ENCODE measurements around the gene ORAI2.

ORAI2 gene

GRCh38 chr7:102421706-102422240 lies 11.6 kb upstream of the ORAI2 start:
- peaks cover 48 to 67% of the 10 kb centered on the region in 2 donors for H3K4me1 Mint-ChIP-seq (ENCODE audit: low read depth in 2 of 2)
- ATAC-seq (replicated peaks) (no peak), DNase-seq (no peak)
- H3K4me3 Mint-ChIP-seq: no peak overlapping the region
- peaks cover 46% of the 10 kb centered on the region for H3K36me3 Mint-ChIP-seq (ENCODE audit: insufficient read depth)
- H3K27ac Mint-ChIP-seq: no peak overlapping the region
- no peaks in the 10 kb centered on the region for H3K27me3 Mint-ChIP-seq
- no peaks in the 10 kb centered on the region for H3K9me3 Mint-ChIP-seq

GRCh38 chr7:102424129-102424551 lies 9.2 kb upstream of the ORAI2 start:
- DNase-seq (no peak), ATAC-seq (replicated peaks) (no peak)
- H3K4me3 Mint-ChIP-seq: peak overlapping the region; percentile 28 to 92
- H3K9me3 Mint-ChIP-seq: no peaks in the 10 kb centered on the region
- peak overlapping the region; percentile 100 for H3K27ac Mint-ChIP-seq
- peaks cover 51% of the 10 kb centered on the region for H3K36me3 Mint-ChIP-seq (ENCODE audit: insufficient read depth)
- H3K27me3 Mint-ChIP-seq: no peaks in the 10 kb centered on the region
- H3K4me1 Mint-ChIP-seq (ENCODE audit: low read depth in 2 of 2): peaks cover 40 to 55% of the 10 kb centered on the region in 2 donors

- no peak for ATAC-seq (replicated peaks)
- no peaks in the 10 kb centered on the region for H3K27me3 Mint-ChIP-seq
- DNase-seq: no peak
- peak overlapping the region; percentile 85 to 92 for H3K4me3 Mint-ChIP-seq
- no peaks in the 10 kb centered on the region for H3K9me3 Mint-ChIP-seq
- H3K4me1 Mint-ChIP-seq (ENCODE audit: low read depth in 2 of 2): peaks cover 46 to 57% of the 10 kb centered on the region in 2 donors
- H3K36me3 Mint-ChIP-seq (ENCODE audit: insufficient read depth): peaks cover 48% of the 10 kb centered on the region
- peak overlapping the region; percentile 100 for H3K27ac Mint-ChIP-seq
Observed at GRCh38 chr7:102424787-102425218, 8.6 kb upstream of the ORAI2 start.

- Mint-ChIP-seq H3K27me3 (no peaks in the 10 kb centered on the region), H3K4me3 (peak overlapping the region; percentile 85 to 92), H3K4me1 (ENCODE audit: low read depth in 2 of 2) (peaks cover 47 to 54% of the 10 kb centered on the region in 2 donors), H3K9me3 (no peaks in the 10 kb centered on the region), H3K27ac (peak overlapping the region; percentile 100), H3K36me3 (ENCODE audit: insufficient read depth) (peaks cover 45% of the 10 kb centered on the region)
- DNase-seq (peak; percentile 81 to 86 (median 82)), ATAC-seq (replicated peaks) (peak; percentile 87)
Observed at GRCh38 chr7:102425639-102426267, 7.6 kb upstream of the ORAI2 start.

GRCh38 chr7:102426268-102427018 lies 6.9 kb upstream of the ORAI2 start:
- ATAC-seq (replicated peaks): peak; percentile 71
- no peaks in the 10 kb centered on the region for H3K27me3 Mint-ChIP-seq
- no peaks in the 10 kb centered on the region for H3K9me3 Mint-ChIP-seq
- H3K36me3 Mint-ChIP-seq (ENCODE audit: insufficient read depth): peaks cover 43% of the 10 kb centered on the region
- peak; percentile 42 to 62 (median 49) for DNase-seq
- peaks cover 46 to 51% of the 10 kb centered on the region in 2 donors for H3K4me1 Mint-ChIP-seq (ENCODE audit: low read depth in 2 of 2)
- peak overlapping the region; percentile 85 to 92 for H3K4me3 Mint-ChIP-seq
- H3K27ac Mint-ChIP-seq: peak overlapping the region; percentile 100

GRCh38 chr7:102427019-102427405 lies 6.4 kb upstream of the ORAI2 start:
- DNase-seq: no peak
- Mint-ChIP-seq H3K4me1 (ENCODE audit: low read depth in 2 of 2) (peaks cover 51 to 57% of the 10 kb centered on the region in 2 donors), H3K4me3 (peak overlapping the region; percentile 85 to 92), H3K36me3 (ENCODE audit: insufficient read depth) (peaks cover 45% of the 10 kb centered on the region), H3K9me3 (no peaks in the 10 kb centered on the region), H3K27me3 (no peaks in the 10 kb centered on the region), H3K27ac (peak overlapping the region; percentile 100)
- ATAC-seq (replicated peaks): no peak

GRCh38 chr7:102429141-102429899 lies 4.1 kb upstream of the ORAI2 start:
- Mint-ChIP-seq H3K36me3 (ENCODE audit: insufficient read depth) (peaks cover 60% of the 10 kb centered on the region), H3K9me3 (no peaks in the 10 kb centered on the region), H3K4me1 (ENCODE audit: low read depth in 2 of 2) (peaks cover 50 to 56% of the 10 kb centered on the region in 2 donors), H3K27ac (peak overlapping the region; percentile 100), H3K4me3 (peak overlapping the region in 1 of 2 donors; percentile 32), H3K27me3 (no peaks in the 10 kb centered on the region)
- ATAC-seq (replicated peaks) (no peak), DNase-seq (no peak)

- Mint-ChIP-seq H3K36me3 (ENCODE audit: insufficient read depth) (peaks cover 48% of the 10 kb centered on the region), H3K4me1 (ENCODE audit: low read depth in 2 of 2) (peaks cover 34 to 42% of the 10 kb centered on the region in 2 donors), H3K9me3 (no peaks in the 10 kb centered on the region), H3K27me3 (no peaks in the 10 kb centered on the region), H3K27ac (peak overlapping the region; percentile 100), H3K4me3 (peak overlapping the region; percentile 73 to 78)
- peak; percentile 62 for ATAC-seq (replicated peaks)
- peak; percentile 63 to 64 (median 63) for DNase-seq
Observed at GRCh38 chr7:102431617-102432298, 1.6 kb upstream of the ORAI2 start.

GRCh38 chr7:102432442-102433218 lies 745 bp upstream of the ORAI2 start:
- H3K4me1 Mint-ChIP-seq (ENCODE audit: low read depth in 2 of 2): peaks cover 30 to 36% of the 10 kb centered on the region in 2 donors
- H3K4me3 Mint-ChIP-seq: peak overlapping the region; percentile 73 to 78
- H3K27me3 Mint-ChIP-seq: no peaks in the 10 kb centered on the region

GRCh38 chr7:102434039-102434486 lies 688 bp downstream of the ORAI2 start:
- ATAC-seq (replicated peaks) (peak; percentile 1), DNase-seq (no peak)
- peaks cover 49% of the 10 kb centered on the region for H3K36me3 Mint-ChIP-seq (ENCODE audit: insufficient read depth)
- no peaks in the 10 kb centered on the region for H3K9me3 Mint-ChIP-seq
- no peaks in the 10 kb centered on the region for H3K27me3 Mint-ChIP-seq
- H3K4me3 Mint-ChIP-seq: peak overlapping the region; percentile 73 to 84
- peak overlapping the region; percentile 91 to 96 for H3K27ac Mint-ChIP-seq
- H3K4me1 Mint-ChIP-seq (ENCODE audit: low read depth in 2 of 2): peaks cover 29 to 35% of the 10 kb centered on the region in 2 donors

More at GRCh38 chr7:102432442-102433218, 745 bp upstream of the ORAI2 start:
- Mint-ChIP-seq H3K9me3 (no peaks in the 10 kb centered on the region), H3K36me3 (ENCODE audit: insufficient read depth) (peaks cover 48% of the 10 kb centered on the region), H3K27ac (peak overlapping the region; percentile 100)
- ATAC-seq (replicated peaks): peak; percentile 56
- peak in 2 of 3 experiments; percentile 20 to 60 for DNase-seq

GRCh38 chr7:102436118-102436517 lies 2.7 kb downstream of the ORAI2 start:
- no peaks in the 10 kb centered on the region for H3K27me3 Mint-ChIP-seq
- ATAC-seq (replicated peaks): no peak
- H3K4me1 Mint-ChIP-seq (ENCODE audit: low read depth in 2 of 2): peaks cover 15 to 20% of the 10 kb centered on the region in 2 donors
- H3K9me3 Mint-ChIP-seq: no peaks in the 10 kb centered on the region
- peaks cover 54% of the 10 kb centered on the region for H3K36me3 Mint-ChIP-seq (ENCODE audit: insufficient read depth)
- no peak for DNase-seq
- H3K4me3 Mint-ChIP-seq: peak overlapping the region; percentile 40 to 84
- H3K27ac Mint-ChIP-seq: peak overlapping the region; percentile 75 to 96

All from effector memory CD8-positive, alpha-beta T cell (primary cell).